H9 (cell line): ENCODE results near the gene LRTM2. TPM values are rescaled to one million over a fixed set of nuclear protein-coding genes. Genes with fewer than 3 reads are reported as not detected.

ENCODE experiments used
- DNase-seq: peaks from one replicate; pipeline ENCODE4 v3.0.0-alpha.2; 2017
- H2AFZ ChIP-seq: one replicate; pipeline ENCODE4 v1.6.1; 2013; ENCODE audit warnings: mild to moderate bottlenecking, low read length, control low read depth, moderate library complexity
- H2AK5ac ChIP-seq: 2 replicates; pipeline ENCODE4 v1.6.1; 2013; ENCODE audit warnings: low read length, control low read depth, mixed read lengths; ENCODE audit not compliant: insufficient read length
- H2BK120ac ChIP-seq: one replicate; pipeline ENCODE4 v1.6.1; 2013; ENCODE audit warnings: low read depth, mild to moderate bottlenecking, low read length, control low read depth, inconsistent platforms; ENCODE audit not compliant: poor library complexity, severe bottlenecking
- H2BK12ac ChIP-seq: 2 replicates; pipeline ENCODE4 v1.6.1; 2013; ENCODE audit warnings: low read length, control low read depth, mixed read lengths, low read depth; ENCODE audit not compliant: insufficient read length
- H2BK15ac ChIP-seq: 2 replicates; pipeline ENCODE4 v1.6.1; 2013; ENCODE audit warnings: low read depth, low read length, control low read depth
- H2BK20ac ChIP-seq: one replicate; pipeline ENCODE4 v1.6.1; 2013; ENCODE audit warnings: low read depth, mild to moderate bottlenecking, low read length, control low read depth, inconsistent platforms; ENCODE audit not compliant: poor library complexity, severe bottlenecking
- H2BK5ac ChIP-seq: 2 replicates; pipeline ENCODE4 v1.6.1; 2013; ENCODE audit warnings: low read length, control low read depth, mixed read lengths; ENCODE audit not compliant: insufficient read length
- H3K14ac ChIP-seq: 2 replicates; pipeline ENCODE4 v1.6.1; 2013; ENCODE audit warnings: low read length, control low read depth; ENCODE audit not compliant: insufficient read depth
- H3K18ac ChIP-seq: 2 replicates; pipeline ENCODE4 v1.6.1; 2013; ENCODE audit warnings: low read depth, mild to moderate bottlenecking, mixed read lengths, low read length, control low read depth; ENCODE audit not compliant: insufficient read length
- H3K23ac ChIP-seq: 2 replicates; pipeline ENCODE4 v1.6.1; 2013; ENCODE audit warnings: low read length, control low read depth, mixed read lengths, low read depth; ENCODE audit not compliant: insufficient read length
- H3K23me2 ChIP-seq: 2 replicates; pipeline ENCODE4 v1.6.1; 2013; ENCODE audit warnings: low read depth, mild to moderate bottlenecking, mixed read lengths, low read length, control low read depth; ENCODE audit not compliant: insufficient read length, poor library complexity, severe bottlenecking
- H3K27ac ChIP-seq: 2 replicates; pipeline ENCODE4 v1.5.1; 2013; ENCODE audit warnings: low read length, control low read depth, mixed read lengths, low read depth; ENCODE audit not compliant: insufficient read length
- H3K27me3 ChIP-seq: 2 replicates; pipeline ENCODE4 v1.6.1; 2013; ENCODE audit warnings: low read length, control low read depth, inconsistent platforms; ENCODE audit not compliant: insufficient read depth
- H3K4ac ChIP-seq: 2 replicates; pipeline ENCODE4 v1.6.1; 2013; ENCODE audit warnings: low read depth, mild to moderate bottlenecking, control low read depth, inconsistent platforms, low read length, moderate library complexity
- H3K4me1 ChIP-seq: 2 replicates; pipeline ENCODE4 v1.6.1; 2013; ENCODE audit warnings: low read length, control low read depth, inconsistent platforms; ENCODE audit not compliant: insufficient read depth
- H3K4me2 ChIP-seq: 2 replicates; pipeline ENCODE4 v1.6.1; 2013; ENCODE audit warnings: low read length, control low read depth, mixed read lengths; ENCODE audit not compliant: insufficient read length, insufficient read depth
- H3K56ac ChIP-seq: 2 replicates; pipeline ENCODE4 v1.6.1; 2013; ENCODE audit warnings: low read depth, mild to moderate bottlenecking, mixed read lengths, low read length, control low read depth; ENCODE audit not compliant: insufficient read length
- H3K79me1 ChIP-seq: 2 replicates; pipeline ENCODE4 v1.6.1; 2013; ENCODE audit warnings: low read depth, mild to moderate bottlenecking, moderate library complexity, low read length, control low read depth, inconsistent platforms; ENCODE audit not compliant: insufficient read depth, poor library complexity, severe bottlenecking
- H3K79me2 ChIP-seq: 2 replicates; pipeline ENCODE4 v1.6.1; 2013; ENCODE audit warnings: low read length, control low read depth, inconsistent platforms; ENCODE audit not compliant: insufficient read depth
- H3K9ac ChIP-seq: 2 replicates; pipeline ENCODE4 v1.6.1; 2013; ENCODE audit warnings: low read length, control low read depth, mixed read lengths; ENCODE audit not compliant: insufficient read length; ENCODE audit errors: extremely low read depth
- H3K9me3 ChIP-seq: one replicate; pipeline ENCODE4 v1.6.1; 2013; ENCODE audit warnings: low read depth, low read length, inconsistent platforms; ENCODE audit not compliant: control insufficient read depth
- H3T11ph ChIP-seq: one replicate; pipeline ENCODE4 v1.6.1; 2013; ENCODE audit warnings: mild to moderate bottlenecking, low read length, control low read depth, inconsistent platforms
- H4K20me1 ChIP-seq: one replicate; pipeline ENCODE4 v1.6.1; 2013; ENCODE audit not compliant: control insufficient read depth, insufficient read length, insufficient read depth
- H4K5ac ChIP-seq: 2 replicates; pipeline ENCODE4 v1.6.1; 2013; ENCODE audit warnings: low read depth, mild to moderate bottlenecking, mixed read lengths, low read length, control low read depth; ENCODE audit not compliant: insufficient read length
- H4K8ac ChIP-seq: replicated peaks from 2 replicates; pipeline ENCODE4 v1.6.1; 2013; ENCODE audit warnings: low read length, control low read depth, mixed read lengths, low read depth; ENCODE audit not compliant: insufficient read length
- H4K91ac ChIP-seq: 2 replicates; pipeline ENCODE4 v1.6.1; 2013; ENCODE audit warnings: low read depth, mild to moderate bottlenecking, moderate library complexity, mixed read lengths, low read length, control low read depth; ENCODE audit not compliant: insufficient read length
- H3K27ac Mint-ChIP-seq, 3 experiments: 2 replicates in 2 of 3; 3 replicates in 1 of 3; pipeline ENCODE4 v1.8.0; 2020 to 2021; ENCODE audit warnings: mixed read lengths in 3 of 3, mild to moderate bottlenecking in 1 of 3, moderate library complexity in 1 of 3
- H3K27me3 Mint-ChIP-seq: 2 replicates; pipeline ENCODE4 v1.8.0; 2021; ENCODE audit warnings: low read depth, mild to moderate bottlenecking, moderate library complexity, mixed read lengths
- H3K36me3 Mint-ChIP-seq, 3 experiments: 2 replicates in 2 of 3; 3 replicates in 1 of 3; pipeline ENCODE4 v1.8.0; 2020 to 2021; ENCODE audit warnings: low read depth in 3 of 3, mixed read lengths in 3 of 3; ENCODE audit not compliant: insufficient read depth in 1 of 3
- H3K4me1 Mint-ChIP-seq, 2 experiments: 2 replicates each; pipeline ENCODE4 v1.8.0; 2020; ENCODE audit warnings: mixed read lengths in 2 of 2
- H3K4me3 Mint-ChIP-seq, 2 experiments: 2 replicates in 1 of 2; 3 replicates in 1 of 2; pipeline ENCODE4 v1.8.0; 2020 to 2021; ENCODE audit warnings: mild to moderate bottlenecking in 2 of 2, mixed read lengths in 2 of 2, moderate library complexity in 1 of 2
- H3K9me3 Mint-ChIP-seq, 2 experiments: 2 replicates in 1 of 2; 3 replicates in 1 of 2; pipeline ENCODE4 v1.8.0; 2020; ENCODE audit warnings: mild to moderate bottlenecking in 2 of 2, mixed read lengths in 2 of 2, moderate library complexity in 1 of 2
- CTCF ChIP-seq: fragments of 200-600 bp; sonication (generic); conservative IDR thresholded peaks from 3 replicates; pipeline ENCODE4 v1.8.0; 2021; ENCODE audit warnings: antibody characterized with exemption, mild to moderate bottlenecking
- WGBS: extraction: QIAGEN DNeasy Blood & Tissue Kit; methylation state at CpG from one replicate; pipeline ENCODE4 v1.1.7; 2013; ENCODE audit warnings: missing lambda C conversion rate, low lambda C conversion rate, mixed read lengths; ENCODE audit not compliant: insufficient read length; ENCODE audit errors: extremely low coverage; 5-methylcytosine and 5-hydroxymethylcytosine counted together
- total RNA-seq: library from RNA; stranded (reverse); gene quantifications from 2 replicates; pipeline ENCODE4 v1.2.1, GENCODE V29; 2021

LRTM2 gene
- total RNA-seq, 1 experiment from 2014 or later, result not detected

- H4K20me1 ChIP-seq, result no peaks in the 10 kb centered on the region
- H3K27me3 Mint-ChIP-seq, result peaks cover 11% of the 10 kb centered on the region
- no peak overlapping the region for H3K4me3 Mint-ChIP-seq
- no peak overlapping the region for H2BK12ac ChIP-seq
- H4K91ac ChIP-seq, result no peak overlapping the region
- no peak overlapping the region for H3K56ac ChIP-seq
- no peak overlapping the region for H2BK15ac ChIP-seq
- H2BK20ac ChIP-seq, result no peak overlapping the region
- H3K9me3 Mint-ChIP-seq, result no peaks in the 10 kb centered on the region
- no peak overlapping the region for H3K4ac ChIP-seq
- no peaks in the 10 kb centered on the region for H3K36me3 Mint-ChIP-seq
- no peak overlapping the region for H2BK5ac ChIP-seq
- H3T11ph ChIP-seq, result no peak overlapping the region
- DNase-seq, result peak; percentile 25
- H3K18ac ChIP-seq, result no peak overlapping the region
- no peak for TF ChIP-seq CTCF
- H3K79me1 ChIP-seq, result no peaks in the 10 kb centered on the region
- H3K14ac ChIP-seq, result no peak overlapping the region
- H3K23me2 ChIP-seq, result no peaks in the 10 kb centered on the region
- WGBS, result no CpG with 5 or more reads among the region's 14 CpGs
- H3K23ac ChIP-seq, result no peak overlapping the region
- H2AFZ ChIP-seq, result no peak overlapping the region
- H3K27me3 ChIP-seq, result no peaks in the 10 kb centered on the region
- H3K27ac Mint-ChIP-seq, result no peak overlapping the region
- H2AK5ac ChIP-seq, result no peak overlapping the region
- no peak overlapping the region for H3K4me2 ChIP-seq
- H3K27ac ChIP-seq, result no peak overlapping the region
- no peak overlapping the region for H4K5ac ChIP-seq
- H3K4me1 ChIP-seq, result peaks cover 9% of the 10 kb centered on the region; the same call in 1 of the 2 replicates
- no peaks in the 10 kb centered on the region for H3K9me3 ChIP-seq
- H4K8ac ChIP-seq, result no peak overlapping the region
- no peak overlapping the region for H3K9ac ChIP-seq
- H3K4me1 Mint-ChIP-seq, result peaks cover 18 to 52% of the 10 kb centered on the region in 2 experiments
- H3K79me2 ChIP-seq, result no peaks in the 10 kb centered on the region
- H2BK120ac ChIP-seq, result no peak overlapping the region
Observed at GRCh38 chr12:1845427-1845826, 25.1 kb downstream of the LRTM2 start.
